IMR-90 (cell line): ENCODE results near the gene PIEZO2. TPM values are rescaled to one million over a fixed set of nuclear protein-coding genes. Genes with fewer than 3 reads are reported as not detected.

Experiments
- ATAC-seq: fragments of 200-7000 bp; cut with Tn5 transposase; 2 replicates; pipeline ENCODE4 v1.9.1; 2020; ENCODE audit warnings: low read depth, mild to moderate bottlenecking, moderate library complexity
- BruUV-seq: library from RNA; stranded (reverse); fragments of 400-500 nt; replicated peaks from 2 replicates; lab custom pipeline; 2021; lab: Mats Ljungman, UMichigan
- CTCF ChIA-PET: fragments of 300-600 bp; formaldehyde crosslinking; extraction: SDS; loops from one replicate; lab custom pipeline; 2021; ENCODE audit warnings: antibody characterized with exemption; lab: Yijun Ruan, JAX
- POLR2A ChIA-PET: fragments of 300-600 bp; sonication (Branson Sonifier 250); formaldehyde crosslinking; loops from one replicate; lab custom pipeline; 2022; ENCODE audit warnings: antibody characterized with exemption; ENCODE audit not compliant: unreplicated experiment; lab: Charles Lee
- DNase-seq: peaks from one replicate; pipeline ENCODE4 v3.0.0; 2013
- H2AFZ ChIP-seq: replicated peaks from 2 replicates; pipeline ENCODE3; 2013; ENCODE audit warnings: low read length, mild to moderate bottlenecking; ENCODE audit not compliant: poor library complexity
- H2AK5ac ChIP-seq: 2 replicates; pipeline ENCODE4 v1.6.1; 2013; ENCODE audit warnings: low read depth, low read length, inconsistent platforms
- H2AK9ac ChIP-seq: replicated peaks from 2 replicates; pipeline ENCODE3; 2013; ENCODE audit warnings: mild to moderate bottlenecking, low read depth, low read length, moderate library complexity; ENCODE audit not compliant: poor library complexity
- H2BK120ac ChIP-seq: 2 replicates; pipeline ENCODE4 v1.6.1; 2013; ENCODE audit warnings: low read depth, low read length, inconsistent platforms
- H2BK15ac ChIP-seq: 3 replicates; pipeline ENCODE4 v1.6.1; 2013; ENCODE audit warnings: low read depth, low read length, inconsistent platforms
- H2BK20ac ChIP-seq: 2 replicates; pipeline ENCODE4 v1.6.1; 2013; ENCODE audit warnings: low read depth, mild to moderate bottlenecking, inconsistent platforms, low read length, moderate library complexity
- H2BK5ac ChIP-seq: 2 replicates; pipeline ENCODE4 v1.6.1; 2013; ENCODE audit warnings: mild to moderate bottlenecking, low read depth, low read length, inconsistent platforms; ENCODE audit not compliant: poor library complexity, severe bottlenecking
- H3K14ac ChIP-seq: replicated peaks from 2 replicates; pipeline ENCODE4 v1.6.1; 2013; ENCODE audit warnings: low read depth, low read length, inconsistent platforms
- H3K18ac ChIP-seq: 2 replicates; pipeline ENCODE4 v1.6.1; 2013; ENCODE audit warnings: low read depth, low read length, control low read depth
- H3K23ac ChIP-seq: 2 replicates; pipeline ENCODE4 v1.6.1; 2013; ENCODE audit warnings: low read depth, low read length, inconsistent platforms
- H3K27ac ChIP-seq: 2 replicates; pipeline ENCODE4 v1.5.1; 2013; ENCODE audit warnings: mild to moderate bottlenecking, control low read depth, low read length; ENCODE audit not compliant: insufficient read depth
- H3K27me3 ChIP-seq: 2 replicates; pipeline ENCODE4 v1.6.1; 2013; ENCODE audit warnings: low read length; ENCODE audit not compliant: control insufficient read depth, insufficient read depth
- H3K36me3 ChIP-seq: 2 replicates; pipeline ENCODE4 v1.6.1; 2013; ENCODE audit warnings: low read length, mixed read lengths; ENCODE audit not compliant: control insufficient read depth, insufficient read depth
- H3K4ac ChIP-seq: 2 replicates; pipeline ENCODE4 v1.6.1; 2013; ENCODE audit warnings: low read depth, low read length, inconsistent platforms
- H3K4me1 ChIP-seq: 2 replicates; pipeline ENCODE4 v1.6.1; 2013; ENCODE audit warnings: low read length, mixed read lengths; ENCODE audit not compliant: control insufficient read depth, insufficient read depth
- H3K4me2 ChIP-seq: 2 replicates; pipeline ENCODE4 v1.6.1; 2013; ENCODE audit warnings: low read depth, mild to moderate bottlenecking, control low read depth, low read length, moderate library complexity
- H3K4me3 ChIP-seq: 2 replicates; pipeline ENCODE4 v1.5.1; 2013; ENCODE audit warnings: low read depth, mild to moderate bottlenecking, control low read depth, low read length, moderate library complexity; ENCODE audit not compliant: insufficient read depth
- H3K56ac ChIP-seq: 2 replicates; pipeline ENCODE4 v1.6.1; 2013; ENCODE audit warnings: low read length, inconsistent platforms; ENCODE audit not compliant: insufficient read depth; ENCODE audit errors: extremely low read depth
- H3K79me1 ChIP-seq, 2 experiments: 2 replicates each; pipeline ENCODE4 v1.6.1; 2013; ENCODE audit warnings: low read length in 2 of 2, inconsistent platforms in 1 of 2, low read depth in 1 of 2
- H3K9ac ChIP-seq: 2 replicates; pipeline ENCODE4 v1.6.1; 2013; ENCODE audit warnings: low read depth, low read length, control low read depth
- H3K9me1 ChIP-seq: 2 replicates; pipeline ENCODE4 v1.6.1; 2013; ENCODE audit warnings: low read length, inconsistent platforms; ENCODE audit not compliant: insufficient read depth
- H3K9me3 ChIP-seq: 2 replicates; pipeline ENCODE4 v1.6.1; 2013; ENCODE audit warnings: low read length; ENCODE audit not compliant: control insufficient read depth, insufficient read depth
- H4K20me1 ChIP-seq: 2 replicates; pipeline ENCODE4 v1.6.1; 2013; ENCODE audit warnings: low read length, inconsistent platforms; ENCODE audit not compliant: insufficient read depth
- H4K5ac ChIP-seq: 2 replicates; pipeline ENCODE4 v1.6.1; 2013; ENCODE audit warnings: mild to moderate bottlenecking, low read depth, low read length, control low read depth
- H4K8ac ChIP-seq, 2 experiments: 2 replicates each; pipeline ENCODE4 v1.6.1; 2013; ENCODE audit warnings: low read depth in 2 of 2, low read length in 2 of 2, control low read depth in 1 of 2, inconsistent platforms in 1 of 2
- H4K91ac ChIP-seq: 2 replicates; pipeline ENCODE4 v1.6.1; 2013; ENCODE audit warnings: low read depth, low read length, inconsistent platforms; ENCODE audit not compliant: insufficient read depth
- BHLHE40 ChIP-seq: fragments of 150-350 bp; IDR thresholded peaks from 2 replicates; pipeline ENCODE4 v1.6.1; 2016; ENCODE audit warnings: mild to moderate bottlenecking, low read depth, low read length
- CEBPB ChIP-seq: IDR thresholded peaks from 2 replicates; pipeline ENCODE4 v1.6.1; 2012; ENCODE audit warnings: low read depth, low read length, improper control_type of control experiment
- CHD1 ChIP-seq: IDR thresholded peaks from 2 replicates; pipeline ENCODE4 v1.6.1; 2012; ENCODE audit warnings: low read depth, low read length, improper control_type of control experiment
- MAFK ChIP-seq: IDR thresholded peaks from 2 replicates; pipeline ENCODE4 v1.6.1; 2012; ENCODE audit warnings: low read depth, low read length, improper control_type of control experiment
- MXI1 ChIP-seq: IDR thresholded peaks from 2 replicates; pipeline ENCODE4 v1.6.1; 2012; ENCODE audit warnings: low read depth, mild to moderate bottlenecking, low read length, moderate library complexity, borderline replicate concordance
- RCOR1 ChIP-seq: IDR thresholded peaks from 2 replicates; pipeline ENCODE4 v1.6.1; 2012; ENCODE audit warnings: mild to moderate bottlenecking, low read length, improper control_type of control experiment; ENCODE audit not compliant: insufficient replicate concordance
- RFX5 ChIP-seq: IDR thresholded peaks from 2 replicates; pipeline ENCODE4 v1.8.0; 2012; ENCODE audit warnings: low read depth, mild to moderate bottlenecking, low read length, moderate library complexity
- WGBS, 2 experiments: methylation state at CpG; one replicate each; pipeline versions ENCODE4 v1.1.5 to v1.1.7; 2013; ENCODE audit warnings: missing lambda C conversion rate in 2 of 2; ENCODE audit not compliant: insufficient read length in 1 of 2; ENCODE audit errors: extremely low coverage in 2 of 2; 5-methylcytosine and 5-hydroxymethylcytosine counted together
- dilution Hi-C: fragments of 300-500 bp; cut with HindIII; formaldehyde crosslinking; loops from one replicate; pipeline ENCODE4 v1.14.3; 2018; ENCODE audit warnings: low sequenced_read_pairs; ENCODE audit not compliant: unreplicated experiment
- in situ Hi-C: fragments of 300-500 bp; cut with MboI; formaldehyde crosslinking; loops from 3 replicates; pipeline ENCODE4 v1.14.3; 2019; ENCODE audit warnings: low sequenced_read_pairs, inconsistent platforms, mixed read lengths
- intact Hi-C: fragments of 100-400 bp; cut with micrococcal nuclease; formaldehyde crosslinking; loops from 2 replicates; pipeline ENCODE4 v1.10.0; 2022
- polyA plus RNA-seq, 3 experiments: library from polyadenylated mRNA; depleted of rRNA; stranded (reverse); fragments of >200 nt; gene quantifications; 2 replicates each; pipeline ENCODE4 v1.2.3, GENCODE V29; 2012; ENCODE audit warnings: low replicate concordance in 1 of 3
- total RNA-seq: library from RNA; depleted of rRNA; stranded (reverse); fragments of >200 nt; gene quantifications from 2 replicates; pipeline ENCODE4 v1.2.3, GENCODE V29; 2012

PIEZO2 gene
- total and polyA plus RNA-seq, 2 of the 4 experiments (the other 2 are of a cell fraction) = 2.4 to 4.1 TPM

GRCh38 chr18:11053293-11053692 lies 96.1 kb downstream of the PIEZO2 start:
- no CpG with 5 or more reads among the region's 1 CpG for WGBS, 2 experiments
- Histone ChIP-seq H2BK120ac (no peak overlapping the region), H3K4me2 (no peak overlapping the region), H2AK5ac (no peak overlapping the region), H2BK20ac (no peak overlapping the region), H3K9me1 (no peaks in the 10 kb centered on the region), H3K23ac (no peak overlapping the region), H3K36me3 (no peaks in the 10 kb centered on the region), H2BK5ac (no peak overlapping the region), H3K14ac (no peak overlapping the region), H3K9me3 (no peaks in the 10 kb centered on the region), H3K9ac (no peak overlapping the region), H3K56ac (no peak overlapping the region), H3K79me1 (no peaks in the 10 kb centered on the region), H4K8ac (no peak overlapping the region), H3K18ac (no peak overlapping the region), H2BK15ac (no peak overlapping the region), H3K27ac (no peak overlapping the region), H2AK9ac (no peak overlapping the region), H3K27me3 (no peaks in the 10 kb centered on the region), H4K5ac (no peak overlapping the region), H3K4me3 (no peak overlapping the region), H4K20me1 (no peaks in the 10 kb centered on the region), H3K4ac (no peak overlapping the region), H3K4me1 (peaks cover 2% of the 10 kb centered on the region; the same call in 1 of the 2 replicates), H4K91ac (no peak overlapping the region), H2AFZ (no peak overlapping the region)
- POLR2A ChIA-PET = no interaction called here
- in situ Hi-C loops (no loop called here), dilution Hi-C loops (no loop called here), intact Hi-C loops (no loop called here)
- ATAC-seq = no peak
- CTCF ChIA-PET = interaction anchor here (1.0 to 2.5 kb wide), 2 partner anchors 12 to 202 kb away, joined by 4 to 7 read pairs; no protein-coding TSS in a partner anchor
- no peak for TF ChIP-seq RCOR1
- TF ChIP-seq MAFK = no peak
- TF ChIP-seq CEBPB = peak; percentile 69
- TF ChIP-seq MXI1 = no peak
- TF ChIP-seq RFX5 = no peak
- no peak for TF ChIP-seq BHLHE40
- TF ChIP-seq CHD1 = no peak
- DNase-seq = no peak
- no TSS peak for BruUV-seq
